Dermis lymphatic vessel endothelial cell (primary cell): Measurements from ENCODE around the gene OGG1. TPM values are rescaled to one million over a fixed set of nuclear protein-coding genes. Genes with fewer than 3 reads are reported as not detected.

ENCODE experiments used
- total RNA-seq: library from RNA; depleted of rRNA; stranded (reverse); fragments of >200 nt; gene quantifications from 2 replicates; pipeline ENCODE4 v1.2.1, GENCODE V29; 2014

Gene OGG1
- 11.9 and 14.4 TPM in 2 replicates for total RNA-seq

DNA sequence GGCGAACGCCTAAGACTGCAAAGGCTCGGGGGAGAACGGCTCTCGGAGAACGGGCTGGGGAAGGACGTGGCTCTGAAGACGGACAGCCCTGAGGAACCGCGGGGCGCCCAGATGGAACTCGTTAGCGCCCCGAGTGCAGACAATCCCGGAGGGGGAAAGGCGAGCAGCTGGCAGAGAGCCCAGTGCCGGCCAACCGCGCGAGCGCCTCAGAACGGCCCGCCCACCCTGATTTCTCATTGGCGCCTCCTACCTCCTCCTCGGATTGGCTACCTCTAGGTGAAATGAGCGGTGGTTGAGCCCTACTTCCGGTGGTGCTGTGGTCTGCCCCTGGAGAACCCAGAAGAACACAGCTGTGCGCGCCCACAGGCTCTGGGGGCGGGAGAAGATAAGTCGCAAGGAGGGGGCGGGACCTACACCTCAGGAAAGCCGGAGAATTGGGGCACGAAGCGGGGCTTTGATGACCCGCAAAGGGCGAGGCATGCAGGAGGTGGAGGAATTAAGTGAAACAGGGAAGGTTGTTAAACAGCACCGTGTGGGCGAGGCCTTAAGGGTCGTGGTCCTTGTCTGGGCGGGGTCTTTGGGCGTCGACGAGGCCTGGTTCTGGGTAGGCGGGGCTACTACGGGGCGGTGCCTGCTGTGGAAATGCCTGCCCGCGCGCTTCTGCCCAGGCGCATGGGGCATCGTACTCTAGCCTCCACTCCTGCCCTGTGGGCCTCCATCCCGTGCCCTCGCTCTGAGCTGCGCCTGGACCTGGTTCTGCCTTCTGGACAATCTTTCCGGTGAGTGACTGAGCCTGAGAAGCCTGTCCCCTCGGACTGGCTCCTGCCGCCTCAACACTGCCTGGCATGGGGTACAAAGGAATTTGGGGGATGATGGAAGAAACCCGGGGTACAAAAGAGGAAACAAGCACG, at the start of gene OGG1:
OGG1 (plus strand) TSS at position 308 of the 911 bp plus-strand sequence; CDS start at position 643, 335 bp downstream.

DNA sequence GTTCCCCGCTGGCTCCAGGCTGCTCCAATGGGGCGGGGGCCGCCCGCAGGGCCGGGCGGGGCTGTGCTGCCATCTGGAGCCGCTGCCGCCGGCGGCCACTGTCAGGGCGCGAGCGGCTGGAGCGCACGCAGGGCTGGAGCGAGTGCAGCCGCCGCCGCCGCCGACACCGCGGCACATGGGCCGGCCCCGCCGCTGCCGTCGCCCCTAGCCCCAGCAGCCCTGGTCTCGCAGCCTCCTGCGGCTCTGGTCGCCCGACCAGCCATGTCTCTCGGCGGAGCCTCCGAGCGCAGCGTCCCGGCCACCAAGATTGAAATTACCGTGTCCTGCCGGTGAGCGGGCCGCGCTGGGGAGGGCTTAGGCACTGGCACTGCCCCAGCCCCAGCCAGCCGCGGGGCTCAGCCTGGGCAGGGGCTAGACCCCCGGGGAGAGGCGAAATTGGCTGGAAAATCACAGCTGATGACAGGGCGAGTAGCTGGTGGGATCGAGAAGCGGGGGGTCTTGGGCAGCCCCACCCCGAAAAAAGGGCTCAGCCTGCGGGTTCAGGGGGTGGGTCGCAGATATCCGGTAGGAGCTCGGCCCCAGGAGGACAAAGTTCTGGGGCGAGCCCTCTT, 45.9 kb upstream of the OGG1 start, which contains the start of gene CPNE9:
CPNE9 (plus strand) TSS at position 98 of the 611 bp plus-strand sequence; CDS start at position 262, 164 bp downstream.

DNA sequence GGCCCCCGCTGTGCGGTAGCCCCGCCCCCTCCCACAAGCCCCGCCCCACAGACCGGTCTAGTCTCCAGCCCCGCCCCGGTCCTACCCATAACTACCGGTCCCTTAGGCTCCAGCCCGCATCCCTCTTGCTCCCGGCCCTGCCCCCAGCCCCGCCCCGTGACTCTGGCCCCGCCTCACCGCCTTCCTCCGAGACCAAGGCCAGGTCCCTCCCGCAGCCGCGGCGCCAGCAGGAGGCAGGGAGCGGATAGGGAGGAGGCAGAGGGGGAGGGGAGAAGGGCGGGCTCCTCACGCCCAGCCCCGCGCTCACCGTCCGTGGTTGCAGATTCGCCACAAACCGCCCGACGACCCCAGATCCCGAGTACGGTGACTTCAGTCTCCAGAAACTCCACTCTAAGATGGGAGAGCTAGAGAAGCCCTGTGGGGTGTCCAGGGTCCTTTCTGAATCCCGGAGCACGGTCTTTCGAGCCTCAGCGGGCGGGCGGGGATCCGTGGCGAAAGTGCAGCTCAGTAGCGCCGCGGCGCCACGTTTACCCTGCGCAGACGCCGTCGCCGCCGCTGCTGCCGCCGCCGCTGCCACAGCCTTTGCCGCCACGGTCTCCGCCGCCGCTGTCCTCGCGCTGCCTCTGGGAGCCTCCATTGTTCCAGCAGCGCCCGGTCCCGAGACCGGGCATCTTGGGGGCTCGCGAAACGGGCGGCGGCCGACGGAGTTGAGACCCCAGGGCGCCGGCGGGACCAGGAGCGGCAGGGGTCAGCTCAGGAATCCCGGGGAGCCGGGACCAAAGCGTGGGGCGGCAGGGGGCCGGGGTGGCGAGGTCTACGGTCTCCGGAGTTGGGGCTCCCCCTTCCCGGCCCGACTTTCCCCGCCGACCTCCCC, 18.3 kb upstream of the OGG1 start, which contains the start of gene BRPF1:
BRPF1 (plus strand) TSS at position 530 of the 874 bp plus-strand sequence. CDS start 2,406 bp downstream, outside the sequence.

DNA sequence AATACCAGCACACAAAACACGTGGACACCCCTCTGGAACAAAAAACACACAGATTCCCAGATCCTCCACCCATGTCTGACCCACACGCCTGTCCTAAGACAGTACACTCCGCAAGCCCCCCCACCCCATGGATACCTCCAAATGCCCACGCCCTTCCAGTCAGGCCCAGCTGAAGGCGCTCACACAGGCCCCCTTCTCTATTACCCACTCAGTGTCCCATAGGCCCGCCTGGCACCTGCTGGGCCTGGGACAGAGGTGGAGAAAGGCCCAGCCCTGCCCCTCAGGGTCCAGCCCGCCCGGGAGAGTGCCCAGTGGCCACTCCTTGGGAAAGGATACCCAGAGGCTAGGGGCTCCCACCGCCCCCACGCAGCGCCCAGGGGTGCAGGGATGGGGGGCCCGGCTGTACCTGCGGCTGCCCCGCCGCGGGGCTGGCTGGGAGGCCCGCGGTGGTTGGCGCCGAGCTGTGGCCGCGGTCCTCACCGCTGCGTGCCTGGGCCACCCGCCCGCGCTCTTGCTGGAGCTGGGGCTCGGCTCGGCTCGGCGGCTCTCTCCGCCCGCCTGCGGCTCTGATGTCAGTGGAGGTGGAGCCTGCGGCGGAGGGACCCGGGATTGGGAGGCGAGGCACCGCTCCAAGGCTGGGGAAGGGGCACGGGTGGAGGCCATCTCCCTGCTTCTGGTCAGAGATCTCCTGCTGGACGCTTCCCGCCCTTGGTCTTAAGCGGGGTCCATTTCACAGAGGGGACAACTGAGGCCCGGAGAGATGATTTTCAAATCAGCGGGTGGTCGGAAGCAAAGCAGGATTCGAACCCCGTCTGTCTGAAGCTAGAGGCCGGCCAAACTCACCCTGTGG, 19.9 kb downstream of the OGG1 start, which contains the start of gene CAMK1:
CAMK1 (minus strand) TSS at position 522 of the 850 bp plus-strand sequence. CDS start 2,198 bp downstream, outside the sequence.

DNA sequence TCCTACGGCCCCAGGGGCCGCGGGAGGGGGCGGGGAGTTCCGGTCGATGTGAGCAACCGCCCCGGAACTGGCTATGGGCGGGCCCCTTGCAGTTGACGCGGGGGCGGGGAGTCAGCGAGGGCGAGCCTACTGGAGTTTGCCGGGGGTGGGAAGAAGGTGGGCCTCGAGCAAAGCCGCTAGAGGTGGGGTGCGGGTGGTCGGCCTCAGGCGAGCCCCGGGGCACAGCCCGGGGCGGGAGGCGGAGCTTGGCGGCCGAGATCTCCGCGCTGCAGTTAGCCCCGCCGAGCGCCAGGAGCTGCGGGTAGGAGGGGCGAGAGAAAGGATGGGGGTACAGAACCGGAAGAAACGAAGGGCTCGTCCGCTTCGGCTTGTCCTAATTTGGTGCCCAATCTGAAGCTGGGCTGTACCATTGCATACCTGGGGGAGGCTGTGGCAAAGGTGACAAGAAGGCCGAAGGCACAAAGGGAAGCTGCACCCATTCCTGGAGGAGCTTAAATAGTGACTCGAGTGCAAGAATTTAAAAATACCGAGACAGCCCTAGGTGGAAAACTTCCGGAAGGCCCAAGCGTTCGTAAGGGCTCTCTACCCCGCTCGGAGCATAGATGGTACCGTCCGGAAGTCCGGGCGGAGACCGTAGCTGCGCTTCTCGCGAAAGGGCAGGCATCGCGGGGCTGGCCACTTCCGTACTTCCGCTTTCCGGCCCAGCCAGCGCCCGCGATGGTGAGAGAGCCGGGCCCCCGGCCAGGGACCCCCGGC, 42.8 kb downstream of the OGG1 start, which contains the start of the genes ARPC4 and TADA3:
ARPC4 (plus strand) TSS at position 678 of the 756 bp plus-strand sequence; CDS start at position 718, 40 bp downstream.
TADA3 (minus strand) TSS at position 69 of the 756 bp plus-strand sequence. CDS start 1,007 bp downstream, outside the sequence.

Other genes starting within 250 kb of the OGG1 start
- gene LHFPL4, start 196.1 kb upstream of the OGG1 start, total RNA-seq: under 0.01 TPM in 1 of 2 replicates, not detected in the other
- 58.4 and 65.9 TPM in 2 replicates for gene MTMR14, start 100.4 kb upstream of the OGG1 start, total RNA-seq
- gene CPNE9, start 46.1 kb upstream of the OGG1 start, total RNA-seq: not detected in 2 replicates
- gene BRPF1, start 18.2 kb upstream of the OGG1 start, total RNA-seq: 14.6 and 19.1 TPM in 2 replicates
- gene CAMK1, start 20.0 kb downstream of the OGG1 start, total RNA-seq: 23.9 and 27.6 TPM in 2 replicates
- 22.0 and 24.7 TPM in 2 replicates for gene TADA3, start 42.5 kb downstream of the OGG1 start, total RNA-seq
- gene ARPC4, start 43.1 kb downstream of the OGG1 start, total RNA-seq: 284 and 296 TPM in 2 replicates
- gene TTLL3, start 60.3 kb downstream of the OGG1 start, total RNA-seq: 5.8 and 6.0 TPM in 2 replicates
- 14.1 and 18.9 TPM in 2 replicates for gene RPUSD3, start 94.1 kb downstream of the OGG1 start, total RNA-seq
- gene CIDEC, start 130.3 kb downstream of the OGG1 start, total RNA-seq: not detected in 2 replicates
- gene JAGN1, start 140.7 kb downstream of the OGG1 start, total RNA-seq: 24.7 and 29.1 TPM in 2 replicates
- gene IL17RE, start 152.9 kb downstream of the OGG1 start, total RNA-seq: 0.09 and 0.11 TPM in 2 replicates
- gene IL17RC, start 167.1 kb downstream of the OGG1 start, total RNA-seq: 17.4 and 20.3 TPM in 2 replicates
- gene CRELD1, start 183.9 kb downstream of the OGG1 start, total RNA-seq: 32.6 and 35.7 TPM in 2 replicates
- gene PRRT3, start 202.5 kb downstream of the OGG1 start, total RNA-seq: 0.52 and 0.54 TPM in 2 replicates
- gene EMC3, start 236.9 kb downstream of the OGG1 start, total RNA-seq: 44.8 and 46.2 TPM in 2 replicates